ENCODE results near the gene FGD1. TPM values are rescaled to one million over a fixed set of nuclear protein-coding genes. Genes with fewer than 3 reads are reported as not detected.
"Not testable (repeated sequence)": the region's sequence is repeated elsewhere in the genome, so short reads cannot be mapped to it uniquely, and the experiment has no call there.

FGD1 gene
- under 1 TPM; 0.08 to 0.13 TPM for total RNA-seq

GRCh38 chrX:54495814-54496516 lies at the start of gene FGD1:
Gene FGD1, minus strand, starts transcription at chrX:54496234. Its CDS starts 802 bp downstream, at chrX:54495432.
- Mint-ChIP-seq H3K4me1 (peaks cover 9% of the 10 kb centered on the region), H3K9me3 (no peaks in the 10 kb centered on the region), H3K27ac (no peak within 1 kb of the TSS), H3K4me3 (peak within 1 kb of the TSS; percentile 54), H3K27me3 (peaks cover 32% of the 10 kb centered on the region), H3K36me3 (ENCODE audit: low read depth) (no peaks in the 10 kb centered on the region)
- CTCF ChIA-PET = no interaction called here
- DNase-seq = peak; percentile 19
- POLR2A ChIA-PET = no interaction called here

GRCh38 chrX:54542239-54542638 lies 46.2 kb upstream of the FGD1 start:
- POLR2A ChIA-PET, H3K27me3 Mint-ChIP-seq, H3K4me1 Mint-ChIP-seq, H3K27ac Mint-ChIP-seq, CTCF ChIA-PET, DNase-seq, H3K4me3 Mint-ChIP-seq, H3K9me3 Mint-ChIP-seq: not testable (repeated sequence)
- peaks cover 42% of the 10 kb centered on the region for H3K36me3 Mint-ChIP-seq (ENCODE audit: low read depth)

GRCh38 chrX:54540289-54540688 lies 44.3 kb upstream of the FGD1 start:
- H3K27ac Mint-ChIP-seq = no peak overlapping the region
- H3K36me3 Mint-ChIP-seq (ENCODE audit: low read depth) = peaks cover 42% of the 10 kb centered on the region
- POLR2A ChIA-PET = no interaction called here
- no peaks in the 10 kb centered on the region for H3K9me3 Mint-ChIP-seq
- no peak overlapping the region for H3K4me3 Mint-ChIP-seq
- CTCF ChIA-PET = no interaction called here
- peaks cover 5% of the 10 kb centered on the region for H3K4me1 Mint-ChIP-seq
- DNase-seq = no peak
- no peaks in the 10 kb centered on the region for H3K27me3 Mint-ChIP-seq

- CTCF ChIA-PET = no interaction called here
- H3K4me3 Mint-ChIP-seq = no peak overlapping the region
These were observed 38.2 kb upstream of the FGD1 start for GRCh38 chrX:54534271-54534670.

GRCh38 chrX:54530357-54530900 lies 34.4 kb upstream of the FGD1 start:
- Mint-ChIP-seq H3K27ac (peak overlapping the region; percentile 91), H3K4me1 (peaks cover 34% of the 10 kb centered on the region), H3K36me3 (ENCODE audit: low read depth) (peaks cover 28% of the 10 kb centered on the region), H3K9me3 (peaks cover 4% of the 10 kb centered on the region), H3K27me3 (no peaks in the 10 kb centered on the region), H3K4me3 (peak overlapping the region; percentile 90)
- POLR2A ChIA-PET = interaction anchor here (0.5 to 3.2 kb wide), 9 partner anchors 90 to 487 kb away, joined by 3 to 28 read pairs (median 6); partner anchors contain the start of genes APEX2, FAM120C, MAGED2 and TSR2
- CTCF ChIA-PET = interaction anchor here (2.6 kb wide), 1 partner anchor 109 kb away, joined by 9 read pairs; no protein-coding TSS in a partner anchor
- DNase-seq = peak; percentile 17

More at GRCh38 chrX:54534271-54534670, 38.2 kb upstream of the FGD1 start:
- POLR2A ChIA-PET = no interaction called here
- no peaks in the 10 kb centered on the region for H3K9me3 Mint-ChIP-seq
- no peak for DNase-seq
- no peak overlapping the region for H3K27ac Mint-ChIP-seq
- H3K36me3 Mint-ChIP-seq (ENCODE audit: low read depth) = peaks cover 24% of the 10 kb centered on the region
- peaks cover 36% of the 10 kb centered on the region for H3K4me1 Mint-ChIP-seq
- H3K27me3 Mint-ChIP-seq = no peaks in the 10 kb centered on the region

GRCh38 chrX:54529552-54530356 lies 33.7 kb upstream of the FGD1 start, which contains the start of gene GNL3L:
Gene GNL3L, plus strand, starts transcription at chrX:54530219. Its CDS starts 2,348 bp downstream, at chrX:54532567.
- H3K27ac Mint-ChIP-seq = peak within 1 kb of the TSS; percentile 91
- H3K4me3 Mint-ChIP-seq = peak within 1 kb of the TSS; percentile 90
- ChIA-PET POLR2A (interaction anchor here (1.0 to 3.2 kb wide), 8 partner anchors 12 to 486 kb away, joined by 3 to 28 read pairs (median 6); partner anchors contain the start of genes APEX2, FAM120C, MAGED2 and PHF8), CTCF (interaction anchor here (2.6 kb wide), 1 partner anchor 110 kb away, joined by 9 read pairs; no protein-coding TSS in a partner anchor)
- peaks cover 32% of the 10 kb centered on the region for H3K4me1 Mint-ChIP-seq
- H3K36me3 Mint-ChIP-seq (ENCODE audit: low read depth) = peaks cover 28% of the 10 kb centered on the region
- H3K9me3 Mint-ChIP-seq = peaks cover 4% of the 10 kb centered on the region
- H3K27me3 Mint-ChIP-seq = no peaks in the 10 kb centered on the region
- DNase-seq = peak; percentile 86

- Mint-ChIP-seq H3K4me3 (peak overlapping the region; percentile 90), H3K4me1 (peaks cover 26% of the 10 kb centered on the region), H3K36me3 (ENCODE audit: low read depth) (peaks cover 22% of the 10 kb centered on the region), H3K27me3 (no peaks in the 10 kb centered on the region), H3K9me3 (peaks cover 4% of the 10 kb centered on the region), H3K27ac (peak overlapping the region; percentile 59)
- CTCF ChIA-PET = interaction anchor here (2.6 kb wide), 1 partner anchor 111 kb away, joined by 9 read pairs; no protein-coding TSS in a partner anchor
- no peak for DNase-seq
- POLR2A ChIA-PET = interaction anchor here (1.0 to 3.2 kb wide), 7 partner anchors 11 to 485 kb away, joined by 3 to 28 read pairs (median 6); partner anchors contain the start of genes APEX2, FAM120C, PHF8 and TSR2
These were observed 33.1 kb upstream of the FGD1 start for GRCh38 chrX:54529151-54529550.

- CTCF ChIA-PET = no interaction called here
- Mint-ChIP-seq H3K36me3 (ENCODE audit: low read depth) (no peaks in the 10 kb centered on the region), H3K27ac (no peak overlapping the region), H3K4me1 (no peaks in the 10 kb centered on the region), H3K9me3 (no peaks in the 10 kb centered on the region), H3K27me3 (peaks cover 2% of the 10 kb centered on the region), H3K4me3 (no peak overlapping the region)
- DNase-seq = no peak
- POLR2A ChIA-PET = no interaction called here
These were observed 13.4 kb upstream of the FGD1 start for GRCh38 chrX:54509400-54509799.

- H3K27me3 Mint-ChIP-seq = peaks cover 32% of the 10 kb centered on the region
- POLR2A ChIA-PET = no interaction called here
- H3K9me3 Mint-ChIP-seq = no peaks in the 10 kb centered on the region
- CTCF ChIA-PET = no interaction called here
- DNase-seq = no peak
- H3K4me1 Mint-ChIP-seq = peaks cover 9% of the 10 kb centered on the region
- H3K4me3 Mint-ChIP-seq = peak overlapping the region; percentile 45
- H3K36me3 Mint-ChIP-seq (ENCODE audit: low read depth) = no peaks in the 10 kb centered on the region
- no peak overlapping the region for H3K27ac Mint-ChIP-seq
These were observed 902 bp upstream of the FGD1 start for GRCh38 chrX:54496936-54497335.

- POLR2A ChIA-PET = no interaction called here
- H3K27me3 Mint-ChIP-seq = peaks cover 32% of the 10 kb centered on the region
- CTCF ChIA-PET = no interaction called here
These were observed 451 bp upstream of the FGD1 start for GRCh38 chrX:54496517-54496852.

GRCh38 chrX:54494989-54495813 lies 833 bp downstream of the FGD1 start:
- Mint-ChIP-seq H3K27me3 (peaks cover 32% of the 10 kb centered on the region), H3K27ac (no peak overlapping the region), H3K4me1 (peaks cover 9% of the 10 kb centered on the region), H3K4me3 (peak overlapping the region; percentile 54), H3K36me3 (ENCODE audit: low read depth) (no peaks in the 10 kb centered on the region), H3K9me3 (no peaks in the 10 kb centered on the region)
- ChIA-PET CTCF (no interaction called here), POLR2A (no interaction called here)
- no peak for DNase-seq

More at GRCh38 chrX:54496517-54496852, 451 bp upstream of the FGD1 start:
- DNase-seq = no peak
- H3K4me1 Mint-ChIP-seq = peaks cover 9% of the 10 kb centered on the region
- no peaks in the 10 kb centered on the region for H3K36me3 Mint-ChIP-seq (ENCODE audit: low read depth)
- H3K27ac Mint-ChIP-seq = no peak overlapping the region
- H3K9me3 Mint-ChIP-seq = no peaks in the 10 kb centered on the region
- H3K4me3 Mint-ChIP-seq = peak overlapping the region; percentile 45

GRCh38 chrX:54494166-54494988 lies 1.7 kb downstream of the FGD1 start:
- Mint-ChIP-seq H3K4me1 (peaks cover 9% of the 10 kb centered on the region), H3K9me3 (no peaks in the 10 kb centered on the region), H3K27me3 (peaks cover 32% of the 10 kb centered on the region), H3K36me3 (ENCODE audit: low read depth) (no peaks in the 10 kb centered on the region), H3K27ac (no peak overlapping the region), H3K4me3 (peak overlapping the region; percentile 50)
- ChIA-PET POLR2A (no interaction called here), CTCF (no interaction called here)
- no peak for DNase-seq
